H1 (cell line): Measurements from ENCODE around the gene P2RX1. TPM values are rescaled to one million over a fixed set of nuclear protein-coding genes. Genes with fewer than 3 reads are reported as not detected.

Experiments
- ATF2 ChIP-seq: IDR thresholded peaks from 2 replicates; pipeline ENCODE4 v1.6.1; 2012; ENCODE audit warnings: low read length, inconsistent platforms
- CHD7 ChIP-seq: fragments of 300-600 bp; sonication (generic); IDR thresholded peaks from 2 replicates; pipeline ENCODE4 v1.7.1; 2012; ENCODE audit warnings: low read length, moderate library complexity, mild to moderate bottlenecking, inconsistent platforms; ENCODE audit not compliant: insufficient replicate concordance
- TCF12 ChIP-seq: IDR thresholded peaks from 2 replicates; pipeline ENCODE4 v1.6.1; 2011; ENCODE audit warnings: low read depth, mild to moderate bottlenecking, low read length
- polyA plus RNA-seq, 7 experiments: library from polyadenylated mRNA; depleted of rRNA in 3 of 7; stranded (reverse) in 5 of 7; unstranded in 2 of 7; fragments of >200 nt in 5 of 7; fragments of 200-250 nt in 2 of 7; gene quantifications; 1 replicate in 5 of 7; 2 replicates in 1 of 7; 4 replicates in 1 of 7; pipeline versions ENCODE4 v1.2.1 to v1.2.3, GENCODE V29; 2011 to 2013; ENCODE audit warnings: missing spikeins in 2 of 7, mixed read lengths in 2 of 7
- total RNA-seq: library from RNA; stranded (reverse); fragmentation: NEBNext Ultra II Directional; extraction: Animal tissue kit (Norgen Biotek cat#: 25700); gene quantifications from 2 replicates; pipeline ENCODE4 v1.2.1, GENCODE V29; 2021

The P2RX1 gene
- total and polyA plus RNA-seq, 2 of the 8 experiments (the other 6 are each of a cell fraction or from before 2014, with no cell fraction given), result 0.45 to 1.1 TPM

GRCh38 chr17:3866276-3866675, 50.0 kb downstream of the P2RX1 start (continued):
- no peak for TF ChIP-seq ATF2
- TF ChIP-seq TCF12, result no peak
- TF ChIP-seq CHD7, result no peak
